SK-N-SH (cell line): ENCODE results near the gene RPS6KB2.

Experiments
- CTCF ChIP-seq: fragments of 200-600 bp; sonication (generic); IDR thresholded peaks from 2 replicates; pipeline ENCODE4 v1.6.1; 2017; ENCODE audit warnings: antibody characterized with exemption, mild to moderate bottlenecking, moderate library complexity
- EP300 ChIP-seq, 2 experiments: IDR thresholded peaks; 2 replicates each; pipeline versions ENCODE4 v1.4.0 to v1.6.1; 2012; ENCODE audit warnings: borderline replicate concordance in 1 of 2, low read depth in 1 of 2, low read length in 1 of 2
- FOSL2 ChIP-seq: IDR thresholded peaks from 2 replicates; pipeline ENCODE4 v1.4.0; 2012; ENCODE audit warnings: low read depth, mild to moderate bottlenecking, moderate library complexity, borderline replicate concordance
- JUND ChIP-seq: IDR thresholded peaks from 2 replicates; pipeline ENCODE4 v1.4.0; 2012
- MAX ChIP-seq: IDR thresholded peaks from 2 replicates; pipeline ENCODE4 v1.4.0; 2012; ENCODE audit warnings: low read depth
- NFIC ChIP-seq: IDR thresholded peaks from 2 replicates; pipeline ENCODE4 v1.4.0; 2012; ENCODE audit warnings: borderline replicate concordance
- PBX3 ChIP-seq: IDR thresholded peaks from 2 replicates; pipeline ENCODE4; 2012
- POLR2AphosphoS5 ChIP-seq: IDR thresholded peaks from 2 replicates; pipeline ENCODE4 v1.6.1; 2012; ENCODE audit warnings: low read depth, low read length
- RFX5 ChIP-seq: IDR thresholded peaks from 2 replicates; pipeline ENCODE4 v1.6.1; 2012; ENCODE audit warnings: mild to moderate bottlenecking, improper control_type of control experiment, low read length
- USF2 ChIP-seq: fragments of 150-350 bp; IDR thresholded peaks from 2 replicates; pipeline ENCODE4 v1.6.1; 2017; ENCODE audit warnings: antibody characterized with exemption, low read length, low read depth, borderline replicate concordance

GRCh38 chr11:67438158-67438902 lies 10.0 kb downstream of the RPS6KB2 start:
- TF ChIP-seq POLR2AphosphoS5 = no peak
- no peak for TF ChIP-seq NFIC
- TF ChIP-seq CTCF = no peak
- no peak for TF ChIP-seq JUND
- TF ChIP-seq MAX = no peak
- TF ChIP-seq USF2 = no peak
- TF ChIP-seq RFX5 = no peak
- no peak for TF ChIP-seq FOSL2
- TF ChIP-seq EP300 (IDR thresholded peaks at IDR 0.05; ENCODE audit: borderline replicate concordance in 1 of 2, low read depth in 1 of 2, low read length in 1 of 2) = no peak
- TF ChIP-seq PBX3 = no peak
